ENCODE data around the gene STK40.

STK40 gene

DNA sequence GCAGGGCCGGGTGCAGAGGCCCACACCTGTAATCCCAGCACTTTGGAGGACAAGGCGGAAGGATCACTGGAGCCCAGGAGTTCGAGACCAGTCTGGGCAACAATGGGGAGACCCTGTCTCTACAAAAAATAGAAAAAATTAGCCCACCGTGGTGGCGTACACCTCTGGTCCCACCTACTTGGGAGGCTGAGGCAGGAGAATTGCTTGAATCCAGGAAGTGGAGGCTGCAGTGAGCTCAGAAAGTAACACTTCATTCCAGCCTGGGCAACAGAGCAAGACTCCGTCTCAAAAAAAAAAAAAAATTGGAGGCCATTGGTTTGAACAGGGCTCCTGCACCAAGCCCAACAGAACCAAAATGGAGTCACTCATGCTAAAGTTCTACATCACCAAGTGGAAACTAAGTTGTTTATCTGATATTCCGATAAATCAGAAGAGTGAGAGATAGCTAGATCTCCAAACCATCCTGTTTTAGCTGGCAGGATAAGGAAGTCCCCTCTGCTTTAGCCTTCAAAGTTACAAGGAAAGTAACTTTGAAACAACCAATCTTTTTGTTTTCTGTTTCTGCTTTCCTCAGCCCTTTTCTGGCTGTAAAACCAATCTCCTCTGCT is 12.8 kb upstream of the STK40 start:
- DNase-seq: peak in 1 of 56 donors; percentile 27

DNA sequence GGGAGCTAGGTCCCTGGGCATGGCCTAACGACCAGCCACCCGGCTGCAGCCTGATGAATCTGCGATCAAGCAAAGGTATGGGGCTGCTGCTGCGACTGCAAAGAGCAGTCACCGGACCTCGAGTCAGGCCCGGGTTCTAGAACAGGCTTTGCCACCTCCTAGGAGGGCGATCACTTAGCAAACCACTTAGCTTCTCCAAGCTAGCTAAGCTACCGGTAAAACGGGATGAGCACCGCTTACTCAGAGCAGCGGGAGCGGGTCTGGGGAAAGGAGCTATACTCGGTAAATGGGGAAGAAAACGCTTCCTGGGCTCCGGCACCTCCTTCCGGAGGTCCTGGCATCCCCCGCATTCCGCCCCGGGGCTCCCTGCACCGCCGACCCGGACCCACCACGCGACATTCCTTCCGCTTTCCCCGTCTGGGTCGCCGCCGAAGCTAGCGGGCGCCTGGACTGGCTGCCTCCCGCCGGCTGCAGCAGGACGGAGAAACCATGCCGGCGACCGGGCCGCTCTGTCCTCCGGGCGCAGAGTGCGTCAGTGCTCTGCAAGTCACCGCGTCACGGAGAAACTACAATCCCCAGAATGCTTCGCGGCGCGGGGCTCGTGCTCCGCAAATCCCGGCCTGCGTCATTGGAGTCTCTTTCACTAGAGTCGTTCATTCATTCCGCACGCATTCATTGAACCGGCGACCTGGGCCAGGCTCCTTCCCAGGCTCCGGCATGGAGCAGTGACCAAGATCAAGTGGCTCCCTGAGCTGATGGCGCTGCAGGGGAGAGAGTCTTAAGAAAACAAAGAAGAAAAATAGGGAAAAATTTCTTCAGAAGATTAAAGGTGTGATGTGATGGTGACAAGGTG is 11.9 kb upstream of the STK40 start, which contains the start of gene LSM10:
LSM10 (minus strand) TSS at position 531 of the 853 bp plus-strand sequence. CDS start 3,779 bp downstream, outside the sequence.
- DNase-seq: peak; percentile 53 to 97 (median 88)

DNA sequence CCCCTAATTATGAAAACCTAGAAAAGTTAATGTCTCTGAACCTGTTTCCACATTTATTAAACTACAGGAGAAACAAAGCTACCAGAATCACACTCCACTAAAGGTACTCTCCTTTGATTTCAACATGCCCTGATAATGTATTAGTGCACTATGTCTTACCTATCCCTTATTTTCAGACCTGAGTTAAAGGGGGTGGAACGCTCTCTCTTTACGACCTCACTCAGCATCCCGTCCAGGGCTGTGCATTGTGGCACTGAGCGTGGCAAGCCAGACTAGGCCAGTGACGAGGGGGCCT is 11.3 kb upstream of the STK40 start:
- DNase-seq: no peak

DNA sequence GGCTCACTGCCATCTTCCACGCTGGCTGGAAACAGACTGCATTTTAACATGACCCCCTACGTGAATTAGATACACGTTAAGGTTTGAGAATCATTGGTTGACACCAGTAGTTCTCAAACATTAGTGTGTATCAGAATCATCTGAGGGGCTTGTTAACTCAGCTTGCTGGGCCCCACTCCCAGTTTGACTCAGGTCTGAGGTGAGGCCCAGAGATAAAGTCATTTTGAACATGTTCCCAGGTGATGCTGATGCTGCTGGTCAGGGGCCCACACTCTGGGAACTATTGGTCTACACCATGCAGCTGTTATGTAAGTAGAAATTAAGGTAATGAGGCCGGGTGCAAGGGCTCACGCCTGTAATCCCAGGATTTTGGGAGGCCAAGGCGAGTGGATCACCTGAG is 10.6 kb upstream of the STK40 start:
- DNase-seq: no peak

DNA sequence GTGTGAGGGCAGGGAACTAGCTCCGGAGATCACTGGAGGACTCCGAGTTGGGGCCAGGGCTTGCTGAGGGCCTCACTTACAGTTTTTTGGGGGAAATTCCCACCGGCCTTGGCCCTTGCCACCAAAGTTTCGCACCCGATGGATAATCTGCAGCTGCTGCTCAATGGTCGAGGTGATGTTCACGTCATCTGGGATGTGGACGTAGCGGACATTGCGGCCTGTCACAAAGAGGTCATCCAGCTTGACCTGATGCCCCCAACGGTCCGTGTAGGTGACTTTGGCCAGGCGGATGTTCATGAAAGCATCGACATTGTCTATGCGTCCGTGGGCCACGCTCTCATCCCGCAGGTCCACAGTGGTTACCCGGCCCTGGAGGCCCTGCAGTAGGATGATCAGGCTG is 8.0 kb upstream of the STK40 start:
- DNase-seq: no peak

DNA sequence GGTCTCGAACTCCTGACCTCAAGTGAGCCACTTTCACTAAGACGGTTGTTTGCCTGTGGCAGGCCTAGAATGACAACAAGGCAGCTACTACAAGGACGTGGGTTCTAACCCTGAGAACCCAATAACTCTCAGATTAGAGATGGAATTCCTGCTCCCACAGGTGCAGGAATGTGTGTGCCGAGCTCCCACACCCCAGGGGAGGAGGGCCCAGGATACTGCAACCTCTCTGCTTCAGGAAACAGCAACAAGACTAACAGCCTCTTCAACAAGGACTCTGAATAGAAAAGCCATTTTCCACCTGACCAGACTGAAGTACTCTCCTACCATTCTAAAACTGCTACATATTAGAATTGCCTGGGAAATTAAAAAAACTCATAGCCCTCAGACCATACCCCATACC is 7.1 kb upstream of the STK40 start:
- no peak for DNase-seq

DNA sequence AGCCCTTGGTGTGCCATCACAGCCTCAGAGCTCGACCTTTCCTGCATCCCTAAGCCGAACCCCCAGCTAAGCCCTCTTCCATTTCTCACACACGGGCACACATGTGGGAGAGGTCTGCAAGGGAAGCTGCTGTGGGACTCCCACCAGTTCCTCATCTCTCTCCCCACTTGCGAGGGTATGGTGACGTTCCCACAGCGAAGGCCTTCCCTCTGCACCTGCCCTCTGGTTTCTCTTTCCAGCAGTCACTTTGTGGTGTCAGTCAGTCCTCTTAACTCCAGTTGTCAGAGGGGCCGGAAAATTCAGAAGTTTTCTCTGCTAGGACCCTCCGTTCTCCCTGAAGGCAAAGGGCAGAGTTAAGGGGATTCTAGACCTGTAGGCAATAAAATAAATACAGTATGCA is 5.5 kb upstream of the STK40 start:
- no peak for DNase-seq

DNA sequence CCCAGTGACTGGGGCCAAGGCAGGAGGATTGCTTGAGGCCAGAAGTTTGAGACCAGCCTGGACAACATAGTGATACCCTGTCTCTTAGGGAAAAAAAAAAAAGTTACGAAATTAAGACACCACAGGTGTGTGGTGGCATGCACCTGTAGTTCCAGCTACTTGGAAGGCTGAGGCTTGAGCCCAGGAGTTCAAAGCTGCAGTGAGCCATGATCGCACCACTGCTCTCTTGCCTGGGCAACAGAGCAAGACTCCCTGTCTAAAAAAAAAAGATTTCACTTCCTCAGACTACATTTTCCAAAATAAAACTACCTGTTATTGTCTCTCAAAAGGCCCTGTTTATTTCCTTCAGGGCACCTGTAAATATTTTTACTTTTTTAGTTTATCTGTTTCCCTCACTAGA is 4.7 kb upstream of the STK40 start:
- DNase-seq: no peak

DNA sequence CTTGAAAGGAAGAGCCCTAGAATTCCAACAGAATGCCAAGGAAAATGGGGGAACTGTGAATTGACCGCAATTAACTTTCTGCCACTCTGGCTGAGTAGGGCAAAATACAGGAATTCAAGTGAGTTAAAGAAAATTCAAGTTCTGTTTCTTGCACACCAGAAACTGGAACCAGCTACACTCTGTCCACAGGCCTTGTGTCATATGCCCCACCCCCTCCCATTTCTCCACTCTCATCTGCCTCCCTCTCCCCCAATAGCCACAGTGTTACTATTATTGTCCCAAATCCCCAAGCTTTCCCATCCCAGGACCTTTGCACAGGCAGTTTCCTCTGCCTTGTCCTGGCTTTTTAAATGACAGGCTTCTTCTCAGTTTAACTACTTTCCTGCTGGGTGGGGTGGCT is 4.3 kb upstream of the STK40 start:
- DNase-seq: no peak

DNA sequence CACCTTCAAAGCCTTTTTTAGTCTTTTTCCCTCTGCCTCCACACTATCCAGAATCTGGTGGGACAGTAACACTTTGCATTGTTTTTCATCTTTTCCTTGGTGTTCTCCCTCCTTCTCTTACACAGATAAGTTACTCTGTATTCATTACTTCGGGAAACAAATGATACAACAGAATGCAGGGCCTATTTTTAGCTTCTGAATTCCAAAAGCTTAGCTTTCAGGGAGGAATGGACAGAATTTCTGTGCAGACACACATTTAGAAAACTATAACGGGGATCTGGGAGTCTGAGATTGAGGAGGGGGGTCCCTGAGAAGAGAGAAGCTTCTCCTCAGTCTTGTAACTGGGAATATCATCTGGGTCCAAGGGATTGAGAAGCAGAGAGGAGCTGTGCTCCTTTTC is 3.5 kb upstream of the STK40 start:
- DNase-seq: no peak

DNA sequence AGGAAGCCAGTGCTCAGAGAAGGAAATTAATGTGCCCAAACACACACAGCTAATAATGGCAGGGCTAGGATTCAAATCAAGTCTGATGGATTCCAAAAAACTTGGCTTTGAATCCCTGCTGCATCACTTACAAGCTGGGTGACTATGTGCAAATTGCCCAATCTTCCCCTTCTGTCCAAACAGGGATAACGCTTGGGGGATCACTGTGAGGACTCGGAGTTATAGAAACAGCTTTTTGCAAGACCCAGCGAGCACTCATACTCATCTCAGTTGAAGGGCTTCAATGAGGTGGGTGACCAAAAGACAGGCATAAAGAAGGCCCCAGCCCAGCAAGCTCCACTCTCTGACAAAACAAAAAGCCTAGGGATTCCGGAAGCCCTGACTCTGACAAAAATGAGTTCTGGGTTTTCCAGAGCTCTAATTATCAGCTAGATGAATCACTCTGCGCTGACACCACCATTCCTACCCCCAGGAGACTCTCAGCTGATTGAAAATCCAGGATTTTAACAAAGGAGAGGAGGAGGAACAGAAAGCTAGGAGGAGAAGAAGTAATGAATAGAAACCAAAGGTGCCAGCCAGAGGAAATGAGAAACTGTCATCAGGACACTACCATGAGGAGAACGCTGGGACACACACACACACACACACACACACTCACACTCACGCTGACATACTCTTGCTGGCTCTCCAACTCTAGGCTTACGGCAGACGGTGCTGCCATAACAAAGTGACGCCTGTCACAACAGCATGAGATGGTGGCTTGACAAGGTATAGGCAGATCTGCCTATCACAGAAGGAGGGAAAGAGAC is 1.6 kb upstream of the STK40 start:
- peak in 21 of 56 donors; percentile 8 to 56 (median 32) for DNase-seq

DNA sequence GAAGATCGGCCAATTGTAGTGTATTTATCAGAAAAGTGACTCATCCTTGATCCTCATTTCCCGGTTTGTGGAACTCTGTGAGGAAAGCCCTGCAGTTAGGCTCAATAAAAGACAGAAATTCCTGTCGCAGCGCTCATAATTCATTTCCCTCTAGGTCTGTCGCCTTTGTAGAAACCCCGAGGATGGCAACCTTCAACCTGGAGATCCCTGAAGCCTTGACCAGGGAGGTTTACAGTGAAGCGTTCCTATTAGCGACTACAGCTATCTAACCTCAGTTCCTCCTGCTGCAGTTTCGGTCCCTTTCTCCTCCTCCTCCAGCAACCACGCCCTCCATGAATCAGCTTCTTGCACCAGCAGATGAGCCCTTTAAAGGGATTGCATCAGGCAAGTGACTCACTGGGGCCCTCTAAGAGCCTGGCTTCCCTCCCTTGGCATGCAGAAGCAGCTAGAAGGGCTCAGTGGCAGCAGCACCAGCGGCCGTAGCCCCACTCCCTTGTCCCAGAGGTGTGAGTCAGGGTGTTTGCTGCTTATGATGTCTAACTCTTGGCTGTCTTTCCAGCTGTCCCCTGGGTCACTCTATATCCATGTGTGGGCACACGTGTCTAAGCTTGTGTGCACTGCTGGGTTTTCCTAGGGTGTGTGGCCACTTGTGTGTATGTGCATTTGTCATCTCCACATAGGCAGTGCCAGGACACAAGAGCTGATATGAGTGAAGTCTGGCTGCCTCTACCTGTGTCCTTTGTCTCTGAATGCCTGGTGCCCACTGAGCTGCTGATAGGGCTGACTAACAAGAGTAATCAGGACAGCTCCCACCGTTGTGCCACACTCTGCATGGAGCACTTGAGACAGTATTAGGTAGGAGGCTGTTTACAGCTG is 779 bp upstream of the STK40 start:
- peak; percentile 30 to 97 (median 80) for DNase-seq

DNA sequence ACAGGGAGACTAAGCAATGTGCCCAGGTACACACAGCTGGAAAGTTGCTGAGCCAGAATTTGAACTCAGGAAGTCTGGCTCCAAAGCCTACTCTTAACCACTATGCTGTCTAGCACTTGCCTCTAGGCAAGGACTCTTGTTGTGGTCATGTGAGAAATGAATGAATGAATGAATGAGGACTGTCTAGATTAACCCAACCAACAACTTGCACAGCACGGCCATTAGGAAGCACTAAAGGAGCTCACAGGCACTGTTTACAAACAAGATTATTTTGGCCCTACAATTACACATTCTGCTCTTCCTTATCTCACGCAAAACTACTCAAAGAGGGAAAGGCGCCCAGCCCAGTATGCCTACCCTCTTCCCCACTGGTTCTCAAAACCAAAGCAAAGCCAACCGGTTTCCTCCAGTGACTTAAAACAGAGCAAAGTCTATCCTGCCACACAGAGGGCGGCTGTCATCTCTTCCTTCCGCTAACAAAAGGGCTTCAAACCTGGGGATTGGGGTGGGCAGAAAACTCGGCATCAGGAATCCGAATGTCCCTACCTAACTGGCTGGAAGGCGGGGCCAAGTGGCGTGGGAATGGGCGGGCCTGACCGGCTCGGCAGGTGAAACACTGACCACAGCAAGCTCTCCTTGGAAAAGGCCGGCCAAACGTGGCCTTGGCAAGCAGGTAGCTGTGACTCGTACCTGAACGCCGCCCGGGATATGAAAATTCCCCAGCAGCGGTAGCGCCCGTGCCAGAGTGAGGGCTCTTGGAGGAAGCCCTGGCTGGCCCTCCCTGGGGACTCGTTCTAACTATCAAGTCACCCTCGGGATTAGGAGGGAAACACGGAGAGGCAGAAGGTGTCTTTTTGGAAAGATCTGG is 948 bp downstream of the STK40 start:
- DNase-seq: peak in 29 of 56 donors; percentile 35 to 64 (median 49)

DNA sequence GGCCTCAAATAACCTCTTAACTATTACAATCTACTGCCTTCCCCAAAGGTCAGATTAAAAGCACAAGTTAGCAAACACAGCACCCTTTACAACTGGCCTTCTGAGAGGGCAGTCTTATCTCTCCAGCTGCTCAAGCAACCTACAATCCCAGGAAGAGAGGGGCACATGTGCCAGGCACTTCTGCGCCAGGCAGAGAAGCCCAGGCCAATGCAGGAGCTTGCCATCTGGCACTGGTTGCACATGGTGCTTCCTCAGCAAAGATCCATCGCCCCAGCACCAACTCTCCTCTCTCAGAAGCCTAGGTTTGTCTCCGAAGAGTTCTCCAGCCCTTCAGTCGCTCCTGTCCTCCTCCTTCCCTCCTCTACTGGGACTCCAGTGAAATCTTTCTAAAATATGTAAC is 2.5 kb downstream of the STK40 start:
- DNase-seq: no peak

DNA sequence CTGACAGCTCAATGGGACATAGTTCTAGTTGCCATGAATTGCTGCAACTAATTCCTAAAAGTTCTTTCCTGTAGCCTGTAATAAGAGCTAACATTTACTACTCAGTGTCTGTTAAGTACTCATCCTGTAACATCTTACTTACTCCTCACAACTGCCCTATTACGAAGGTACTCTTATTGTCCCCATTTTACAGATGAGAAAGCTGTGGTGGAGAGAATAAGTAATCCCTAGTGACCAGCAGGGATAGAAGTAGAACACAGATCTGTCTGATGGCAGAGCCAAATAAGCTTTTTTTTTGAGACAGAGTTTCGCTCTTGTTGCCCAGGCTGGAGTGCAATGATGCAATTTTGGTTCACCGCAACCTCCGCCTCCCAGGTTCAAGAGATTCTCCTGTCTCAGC is 3.1 kb downstream of the STK40 start:
- no peak for DNase-seq

DNA sequence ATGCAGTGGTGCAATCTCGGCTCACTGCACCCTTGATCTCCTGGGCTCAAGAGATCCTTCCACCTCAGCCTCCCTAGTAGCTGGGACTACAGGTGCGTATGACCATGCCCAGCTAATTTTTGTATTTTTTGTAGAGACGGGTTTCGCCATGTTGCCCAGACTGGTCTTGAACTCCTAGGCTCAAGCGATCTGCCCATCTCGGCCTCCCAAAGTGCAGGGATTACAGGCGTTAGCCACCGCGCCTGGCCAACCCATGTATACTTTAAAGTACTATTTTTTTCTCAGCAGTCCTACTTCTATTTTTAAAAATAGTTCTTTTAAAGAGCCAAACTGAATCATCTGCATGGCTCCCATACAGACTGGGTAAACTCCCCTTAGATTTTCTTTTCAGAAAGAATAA is 3.5 kb downstream of the STK40 start:
- DNase-seq: no peak

DNA sequence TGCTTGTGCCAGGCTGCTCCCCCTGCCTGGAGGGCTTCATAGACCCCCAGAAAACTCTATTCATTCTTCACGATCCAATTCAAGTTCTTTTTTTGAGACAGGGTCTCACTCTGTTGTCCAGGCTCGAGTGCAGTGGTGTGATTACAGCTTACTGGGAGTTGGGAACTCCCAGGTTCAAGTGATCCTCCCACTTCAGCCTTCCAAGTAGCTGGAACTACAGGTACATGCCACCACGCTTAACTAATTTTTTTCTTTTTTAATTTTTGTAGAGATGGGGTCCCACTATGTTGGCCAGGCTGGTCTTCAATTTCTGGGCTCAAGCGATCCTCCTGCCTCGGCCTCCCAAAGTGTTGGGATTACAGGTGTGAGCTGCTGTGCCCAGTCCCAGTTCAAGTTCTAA is 4.3 kb downstream of the STK40 start:
- no peak for DNase-seq

DNA sequence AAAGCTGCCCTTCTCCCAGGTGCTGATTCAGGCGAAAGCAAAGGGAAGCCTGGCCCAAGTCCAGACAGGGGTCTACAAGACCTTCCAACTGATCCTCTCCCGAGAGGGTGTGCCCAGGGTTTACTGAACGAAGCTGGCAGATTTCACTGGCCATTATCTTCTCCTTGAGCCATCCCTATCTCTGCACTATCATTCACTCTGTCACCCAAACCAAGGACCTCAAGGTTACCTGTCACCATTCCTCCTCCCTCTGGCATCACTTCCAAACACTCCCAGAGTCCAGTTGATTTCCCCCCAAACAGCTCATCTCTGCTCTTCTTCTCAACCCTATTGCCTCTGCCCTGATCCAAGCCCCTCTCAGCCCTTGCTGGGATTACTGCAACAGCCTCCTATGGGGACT is 4.9 kb downstream of the STK40 start:
- no peak for DNase-seq

DNA sequence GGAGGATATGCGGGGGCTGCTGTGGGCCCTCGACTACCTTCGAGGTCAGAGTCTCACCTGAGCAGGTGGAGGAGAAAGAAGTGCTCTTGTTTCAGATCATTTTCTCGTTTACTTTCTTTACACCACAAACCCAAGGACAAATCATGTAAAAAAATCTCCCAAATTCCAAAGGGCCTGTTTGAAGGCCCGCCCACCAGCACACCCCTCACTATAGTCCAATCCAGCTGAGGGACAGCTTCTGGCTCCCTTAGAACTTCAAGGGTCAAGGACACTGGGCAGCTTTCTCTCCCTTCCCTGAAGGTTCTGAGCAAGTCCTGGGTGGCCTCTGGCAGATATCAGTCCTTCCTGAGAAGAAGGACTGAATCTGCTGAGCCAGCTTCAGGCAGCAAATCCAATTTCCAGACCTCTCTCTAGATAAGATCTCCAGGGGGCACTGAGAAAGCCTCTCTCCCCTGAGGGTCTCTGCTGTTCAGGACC is 5.5 kb downstream of the STK40 start:
- no peak for DNase-seq

Data from nucleus accumbens (tissue), 56 donors.